ENCODE measurements around the gene DPEP3. TPM values are rescaled to one million over a fixed set of nuclear protein-coding genes. Genes with fewer than 3 reads are reported as not detected.

Gene DPEP3
- total RNA-seq, 1 experiment from 2014 or later: not detected

DNA sequence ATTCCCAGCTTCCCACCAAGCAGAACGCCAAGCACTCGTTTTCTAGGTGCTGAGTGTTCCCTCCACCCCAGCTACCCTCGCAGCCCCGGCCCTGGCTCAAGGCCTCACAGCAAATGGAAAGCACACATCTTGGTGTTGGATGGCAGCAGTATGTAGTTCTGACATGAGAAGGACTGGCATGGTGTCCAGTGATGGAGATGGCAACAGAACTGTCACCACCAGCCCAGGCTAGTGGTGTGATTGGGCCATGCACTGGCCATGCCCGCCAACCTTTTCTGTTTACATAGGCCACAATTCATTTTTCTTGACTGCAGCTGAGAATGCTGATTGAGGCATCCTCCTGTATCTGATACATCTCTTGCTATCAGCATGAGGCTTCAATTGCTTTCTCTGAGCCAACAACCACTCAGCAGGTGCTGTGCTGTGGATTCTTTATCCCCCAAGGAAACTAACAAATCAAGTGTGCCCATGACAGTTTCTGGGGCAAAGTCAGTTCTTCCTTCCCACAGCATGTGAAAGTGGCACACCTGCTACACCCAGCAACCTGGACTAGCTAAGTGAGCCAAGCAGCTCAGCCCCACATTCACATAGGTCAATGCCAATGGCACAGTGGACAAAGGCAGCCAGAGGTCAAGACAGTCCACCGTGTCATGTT, 15.7 kb downstream of the DPEP3 start:
- no peak overlapping the region for H3K27ac ChIP-seq (ENCODE audit: low read length)
- no peaks in the 10 kb centered on the region; the same call in 1 of the 2 replicates for H3K36me3 ChIP-seq (ENCODE audit: low read depth, low read length)
- no peaks in the 10 kb centered on the region for H3K27me3 ChIP-seq (ENCODE audit: low read length)
- H3K4me3 ChIP-seq (ENCODE audit: low read length): no peak overlapping the region
- ChIA-PET POLR2A (ENCODE audit: unreplicated experiment) (no interaction called here), CTCF (no interaction called here)
- H3K4me1 ChIP-seq (ENCODE audit: insufficient read depth, low read length): peaks cover 17% of the 10 kb centered on the region
- H3K4me2 ChIP-seq (ENCODE audit: low read length): no peak overlapping the region
- TF ChIP-seq EZH2phosphoT487 (IDR thresholded peaks at IDR 0.05; ENCODE audit: borderline replicate concordance, low read length) (no peak), EZH2 (IDR thresholded peaks at IDR 0.05; ENCODE audit: low read length, unreplicated experiment) (no peak)
- TF ChIP-seq, protein P1, sequence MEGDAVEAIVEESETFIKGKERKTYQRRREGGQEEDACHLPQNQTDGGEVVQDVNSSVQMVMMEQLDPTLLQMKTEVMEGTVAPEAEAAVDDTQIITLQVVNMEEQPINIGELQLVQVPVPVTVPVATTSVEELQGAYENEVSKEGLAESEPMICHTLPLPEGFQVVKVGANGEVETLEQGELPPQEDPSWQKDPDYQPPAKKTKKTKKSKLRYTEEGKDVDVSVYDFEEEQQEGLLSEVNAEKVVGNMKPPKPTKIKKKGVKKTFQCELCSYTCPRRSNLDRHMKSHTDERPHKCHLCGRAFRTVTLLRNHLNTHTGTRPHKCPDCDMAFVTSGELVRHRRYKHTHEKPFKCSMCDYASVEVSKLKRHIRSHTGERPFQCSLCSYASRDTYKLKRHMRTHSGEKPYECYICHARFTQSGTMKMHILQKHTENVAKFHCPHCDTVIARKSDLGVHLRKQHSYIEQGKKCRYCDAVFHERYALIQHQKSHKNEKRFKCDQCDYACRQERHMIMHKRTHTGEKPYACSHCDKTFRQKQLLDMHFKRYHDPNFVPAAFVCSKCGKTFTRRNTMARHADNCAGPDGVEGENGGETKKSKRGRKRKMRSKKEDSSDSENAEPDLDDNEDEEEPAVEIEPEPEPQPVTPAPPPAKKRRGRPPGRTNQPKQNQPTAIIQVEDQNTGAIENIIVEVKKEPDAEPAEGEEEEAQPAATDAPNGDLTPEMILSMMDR (conservative IDR thresholded peaks at IDR 0.05; ENCODE audit: low read depth, low read length): no peak
- no peaks in the 10 kb centered on the region for H3K9me3 ChIP-seq (ENCODE audit: low read length)
- no peaks in the 10 kb centered on the region for H3K9me2 ChIP-seq (replicated peaks; ENCODE audit: low read length)
- H2AFZ ChIP-seq (ENCODE audit: low read length): no peak overlapping the region
- intact Hi-C loops (cut with micrococcal nuclease): no loop called here
- ATAC-seq: no peak
- BruUV-seq (replicated peaks): no TSS peak
- H3F3A ChIP-seq (ENCODE audit: low read length, unreplicated experiment): no peaks in the 10 kb centered on the region
- H3K9ac ChIP-seq (ENCODE audit: low read length): no peak overlapping the region
- DNase-seq: no peak
- H4K20me1 ChIP-seq (ENCODE audit: low read length): no peaks in the 10 kb centered on the region
- peaks cover 29% of the 10 kb centered on the region for H3K79me2 ChIP-seq (ENCODE audit: low read length)

GRCh38 chr16:67963662-67964321, 16.5 kb downstream of the DPEP3 start:
- no TSS peak for BruUV-seq (replicated peaks)
- H3F3A ChIP-seq (ENCODE audit: low read length, unreplicated experiment): no peaks in the 10 kb centered on the region
- no peaks in the 10 kb centered on the region; the same call in 1 of the 2 replicates for H3K36me3 ChIP-seq (ENCODE audit: low read depth, low read length)
- no peaks in the 10 kb centered on the region for H4K20me1 ChIP-seq (ENCODE audit: low read length)
- H3K9ac ChIP-seq (ENCODE audit: low read length): no peak overlapping the region
- peaks cover 29% of the 10 kb centered on the region for H3K79me2 ChIP-seq (ENCODE audit: low read length)
- no peak overlapping the region for H3K4me2 ChIP-seq (ENCODE audit: low read length)
- intact Hi-C loops (cut with micrococcal nuclease): no loop called here
- no peak for TF ChIP-seq EZH2phosphoT487 (IDR thresholded peaks at IDR 0.05; ENCODE audit: borderline replicate concordance, low read length)
- TF ChIP-seq, protein P1 (conservative IDR thresholded peaks at IDR 0.05; ENCODE audit: low read depth, low read length): no peak
- no peak for TF ChIP-seq EZH2 (IDR thresholded peaks at IDR 0.05; ENCODE audit: low read length, unreplicated experiment)
- peaks cover 15% of the 10 kb centered on the region for H3K4me1 ChIP-seq (ENCODE audit: insufficient read depth, low read length)
- no peak overlapping the region for H2AFZ ChIP-seq (ENCODE audit: low read length)
- no peaks in the 10 kb centered on the region for H3K9me3 ChIP-seq (ENCODE audit: low read length)
- ATAC-seq: no peak
- no peak for DNase-seq
- ChIA-PET CTCF (no interaction called here), POLR2A (ENCODE audit: unreplicated experiment) (no interaction called here)
- H3K27ac ChIP-seq (ENCODE audit: low read length): no peak overlapping the region
- H3K4me3 ChIP-seq (ENCODE audit: low read length): no peak overlapping the region
- H3K9me2 ChIP-seq (replicated peaks; ENCODE audit: low read length): no peaks in the 10 kb centered on the region
- no peaks in the 10 kb centered on the region for H3K27me3 ChIP-seq (ENCODE audit: low read length)

- peaks cover 29% of the 10 kb centered on the region for H3K79me2 ChIP-seq (ENCODE audit: low read length)
- H3K27ac ChIP-seq (ENCODE audit: low read length): no peak overlapping the region
- ChIA-PET POLR2A (ENCODE audit: unreplicated experiment) (no interaction called here), CTCF (no interaction called here)
- intact Hi-C loops (cut with micrococcal nuclease): no loop called here
- TF ChIP-seq EZH2phosphoT487 (IDR thresholded peaks at IDR 0.05; ENCODE audit: borderline replicate concordance, low read length) (no peak), EZH2 (IDR thresholded peaks at IDR 0.05; ENCODE audit: low read length, unreplicated experiment) (no peak)
- TF ChIP-seq, protein P1 (conservative IDR thresholded peaks at IDR 0.05; ENCODE audit: low read depth, low read length): no peak
- no peaks in the 10 kb centered on the region for H4K20me1 ChIP-seq (ENCODE audit: low read length)
- H3K4me1 ChIP-seq (ENCODE audit: insufficient read depth, low read length): peaks cover 13% of the 10 kb centered on the region
- H3K4me2 ChIP-seq (ENCODE audit: low read length): no peak overlapping the region
- H3K9me2 ChIP-seq (replicated peaks; ENCODE audit: low read length): no peaks in the 10 kb centered on the region
- no peak overlapping the region for H3K9ac ChIP-seq (ENCODE audit: low read length)
- H3K36me3 ChIP-seq (ENCODE audit: low read depth, low read length): no peaks in the 10 kb centered on the region; the same call in 1 of the 2 replicates
- no peaks in the 10 kb centered on the region for H3F3A ChIP-seq (ENCODE audit: low read length, unreplicated experiment)
- BruUV-seq (replicated peaks): no TSS peak
- H3K4me3 ChIP-seq (ENCODE audit: low read length): no peak overlapping the region
- no peak for DNase-seq
- ATAC-seq: no peak
- H3K27me3 ChIP-seq (ENCODE audit: low read length): no peaks in the 10 kb centered on the region
- H3K9me3 ChIP-seq (ENCODE audit: low read length): no peaks in the 10 kb centered on the region
- H2AFZ ChIP-seq (ENCODE audit: low read length): no peak overlapping the region
Observed at GRCh38 chr16:67963292-67963661, 17.0 kb downstream of the DPEP3 start.
